Thyroid gland (tissue), 4 donors: ENCODE data around the gene MEX3A.

ENCODE experiments used
- CTCF ChIP-seq, 6 experiments: fragments of 200-600 bp in 3 of 6; fragments of 450-650 bp in 3 of 6; sonication (generic) in 3 of 6; IDR thresholded peaks; one replicate each; pipeline ENCODE4 v1.5.1; 2016 to 2019; ENCODE audit warnings: antibody characterized with exemption in 6 of 6, mild to moderate bottlenecking in 2 of 6, inconsistent platforms in 1 of 6, moderate library complexity in 1 of 6
- POLR2A ChIP-seq, 2 donors: fragments of 450-650 bp; IDR thresholded peaks; one replicate each; pipeline ENCODE4 v1.6.1; 2017; ENCODE audit warnings: antibody characterized with exemption in 2 of 2, mild to moderate bottlenecking in 2 of 2, moderate library complexity in 1 of 2

GRCh38 chr1:156117414-156118176, 35.3 kb upstream of the MEX3A start:
- no peak for TF ChIP-seq CTCF (IDR thresholded peaks at IDR 0.05)
- TF ChIP-seq POLR2A (IDR thresholded peaks at IDR 0.05): no peak
